Esophagus squamous epithelium (tissue), 5 donors: ENCODE data around the gene C11orf65. TPM values are rescaled to one million over a fixed set of nuclear protein-coding genes. Genes with fewer than 3 reads are reported as not detected.

Experiments
- DNase-seq: peaks from one replicate; lab custom pipeline; 2025; lab: John Stamatoyannopoulos, UW
- H3K27ac ChIP-seq, 4 donors: fragments of 200-600 bp; sonication (generic); one replicate each; pipeline ENCODE4 v1.5.1; 2016 to 2019; ENCODE audit warnings: mild to moderate bottlenecking in 1 of 4
- H3K27me3 ChIP-seq, 4 donors: fragments of 200-600 bp; sonication (generic); 1 replicate in 3 of 4; 2 replicates in 1 of 4; pipeline versions ENCODE4 v1.5.1 to v1.6.0; 2017 to 2021; ENCODE audit warnings: antibody characterized with exemption in 1 of 4
- H3K36me3 ChIP-seq, 3 donors: fragments of 200-600 bp; sonication (generic); one replicate each; pipeline ENCODE4 v1.5.1; 2016 to 2019
- H3K4me1 ChIP-seq, 3 donors: fragments of 200-600 bp; sonication (generic); one replicate each; pipeline ENCODE4 v1.5.1; 2017 to 2019
- H3K4me3 ChIP-seq, 4 donors: fragments of 200-600 bp; sonication (generic); 1 replicate in 3 of 4; 2 replicates in 1 of 4; pipeline ENCODE4 v1.5.1; 2016 to 2019; ENCODE audit warnings: mild to moderate bottlenecking in 2 of 4, moderate library complexity in 1 of 4
- H3K9me3 ChIP-seq, 3 donors: fragments of 200-600 bp; sonication (generic); one replicate each; pipeline ENCODE4 v1.5.1; 2016 to 2019
- CTCF ChIP-seq, 6 experiments: fragments of 450-650 bp in 4 of 6; fragments of 200-600 bp in 2 of 6; sonication (generic) in 2 of 6; IDR thresholded peaks; one replicate each; pipeline ENCODE4 v1.5.1; 2016 to 2019; ENCODE audit warnings: antibody characterized with exemption in 6 of 6, mild to moderate bottlenecking in 4 of 6, moderate library complexity in 4 of 6
- POLR2A ChIP-seq, 4 donors: fragments of 450-650 bp; IDR thresholded peaks; one replicate each; pipeline ENCODE4 v1.6.1; 2017; ENCODE audit warnings: antibody characterized with exemption in 4 of 4, mild to moderate bottlenecking in 4 of 4, moderate library complexity in 3 of 4
- WGBS, 2 donors: methylation state at CpG; one replicate each; pipeline ENCODE4 v1.1.5; 2018; 5-methylcytosine and 5-hydroxymethylcytosine counted together
- intact Hi-C: fragments of 100-400 bp; cut with DNase I; formaldehyde crosslinking; loops from one replicate; pipeline ENCODE4 v1.15.0; 2022
- total RNA-seq, 4 donors: library from RNA; depleted of rRNA; stranded (reverse); fragments of >200 nt; gene quantifications; one replicate each; pipeline ENCODE4 v1.1.0, GENCODE V29; 2016
- donor health status: DM: yes; HTN: yes; CAD: no.

C11orf65 gene
- total RNA-seq, 4 donors from 2014 or later: 0.09 to 2.7 (median 0.95) TPM; not detected in 1

DNA sequence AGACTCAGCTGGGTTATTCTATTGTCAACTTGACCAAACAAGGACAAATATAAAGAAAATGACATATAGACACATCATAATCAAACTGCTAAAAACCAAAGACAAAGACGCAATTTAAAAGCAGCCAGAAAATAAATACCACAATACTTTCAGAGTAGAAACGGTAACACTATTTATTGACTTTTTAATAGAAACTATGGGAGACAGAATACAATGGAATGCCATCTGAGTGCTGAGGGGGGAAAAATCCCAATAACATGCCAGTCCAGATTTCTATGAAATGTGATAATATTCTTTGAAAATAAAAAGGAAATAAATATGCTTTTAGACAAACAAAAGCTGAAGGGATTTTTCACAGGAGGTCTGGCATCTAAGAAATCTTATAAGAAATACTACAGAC lies 30.7 kb downstream of the C11orf65 start:
- no peaks in the 10 kb centered on the region for H3K4me1 ChIP-seq
- H3K36me3 ChIP-seq: no peaks in the 10 kb centered on the region
- H3K27ac ChIP-seq: no peak overlapping the region
- no peak for DNase-seq
- TF ChIP-seq POLR2A (IDR thresholded peaks at IDR 0.05) (no peak), CTCF (IDR thresholded peaks at IDR 0.05) (no peak)
- H3K27me3 ChIP-seq: no peaks in the 10 kb centered on the region
- 88 to 94% methylated on average over 2 of the region's 2 CpGs for WGBS, 2 donors
- no peak overlapping the region for H3K4me3 ChIP-seq
- intact Hi-C loops: no loop called here
- peaks cover 0 to 7% (median 0%) of the 10 kb centered on the region in 3 donors for H3K9me3 ChIP-seq

GRCh38 chr11:108435066-108435465 lies 32.3 kb downstream of the C11orf65 start:
- DNase-seq: no peak
- no peaks in the 10 kb centered on the region for H3K36me3 ChIP-seq
- WGBS, 2 donors: 67 to 72% methylated on average over 1 of the region's 1 CpG
- TF ChIP-seq POLR2A (IDR thresholded peaks at IDR 0.05): no peak
- TF ChIP-seq CTCF (IDR thresholded peaks at IDR 0.05): no peak
- no peak overlapping the region for H3K27ac ChIP-seq
- no peaks in the 10 kb centered on the region for H3K27me3 ChIP-seq
- H3K4me1 ChIP-seq: no peaks in the 10 kb centered on the region
- H3K4me3 ChIP-seq: no peak overlapping the region
- H3K9me3 ChIP-seq: no peaks in the 10 kb centered on the region
- intact Hi-C loops: no loop called here

DNA sequence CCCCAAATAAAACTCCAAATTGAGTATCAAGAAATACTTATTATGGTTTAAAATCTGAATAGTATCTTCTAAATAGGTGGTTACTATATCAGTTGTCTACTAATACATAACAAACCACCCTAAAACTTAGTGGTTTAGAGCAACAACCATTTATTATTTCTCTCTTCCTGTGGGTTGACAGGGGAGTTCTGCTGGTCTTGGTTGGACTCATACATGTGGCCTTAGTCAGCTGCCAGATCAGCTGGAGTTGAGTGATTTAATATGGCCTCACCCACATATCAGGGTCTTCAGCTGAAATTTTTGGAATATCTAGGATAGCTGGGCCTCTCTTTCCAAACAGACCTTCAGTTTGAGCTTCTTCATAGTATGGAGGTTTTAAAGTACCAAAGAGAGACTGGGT lies 34.5 kb downstream of the C11orf65 start:
- H3K36me3 ChIP-seq: no peaks in the 10 kb centered on the region
- no peaks in the 10 kb centered on the region for H3K4me1 ChIP-seq
- no peaks in the 10 kb centered on the region for H3K27me3 ChIP-seq
- no peak for TF ChIP-seq POLR2A (IDR thresholded peaks at IDR 0.05)
- no peak for TF ChIP-seq CTCF (IDR thresholded peaks at IDR 0.05)
- DNase-seq: no peak
- intact Hi-C loops: no loop called here
- no peak overlapping the region for H3K27ac ChIP-seq
- H3K4me3 ChIP-seq: no peak overlapping the region
- H3K9me3 ChIP-seq: no peaks in the 10 kb centered on the region

GRCh38 chr11:108431997-108432396 lies 35.3 kb downstream of the C11orf65 start:
- H3K9me3 ChIP-seq: no peaks in the 10 kb centered on the region
- H3K27ac ChIP-seq: no peak overlapping the region
- no peaks in the 10 kb centered on the region for H3K4me1 ChIP-seq
- intact Hi-C loops: no loop called here
- TF ChIP-seq POLR2A (IDR thresholded peaks at IDR 0.05): no peak
- no peak for TF ChIP-seq CTCF (IDR thresholded peaks at IDR 0.05)
- 84 to 94% methylated on average over 1 of the region's 1 CpG for WGBS, 2 donors
- H3K27me3 ChIP-seq: no peaks in the 10 kb centered on the region
- no peak for DNase-seq
- H3K36me3 ChIP-seq: no peaks in the 10 kb centered on the region
- H3K4me3 ChIP-seq: no peak overlapping the region

DNA sequence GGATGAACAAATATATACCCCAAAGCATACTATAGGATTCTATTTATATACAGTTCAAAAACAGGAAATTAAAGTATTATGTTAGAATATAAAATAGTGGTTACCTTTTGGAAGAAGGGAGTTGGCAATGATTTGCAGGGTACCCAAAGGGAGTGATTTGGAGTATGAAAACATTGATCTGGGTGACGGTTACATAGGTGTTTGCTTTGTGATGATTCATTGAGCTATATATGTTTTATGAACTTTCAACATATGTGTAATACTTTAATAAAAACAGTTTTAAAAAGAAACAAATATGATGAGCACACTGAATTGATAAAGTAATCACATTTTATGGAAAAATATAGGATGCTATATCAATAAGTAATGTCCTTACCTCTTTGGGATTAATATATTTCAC lies 36.0 kb downstream of the C11orf65 start:
- Histone ChIP-seq H3K4me1 (no peaks in the 10 kb centered on the region), H3K27ac (no peak overlapping the region), H3K36me3 (no peaks in the 10 kb centered on the region), H3K27me3 (no peaks in the 10 kb centered on the region), H3K4me3 (no peak overlapping the region), H3K9me3 (no peaks in the 10 kb centered on the region)
- TF ChIP-seq POLR2A (IDR thresholded peaks at IDR 0.05) (no peak), CTCF (IDR thresholded peaks at IDR 0.05) (no peak)
- intact Hi-C loops: no loop called here
- 60 to 71% methylated on average over 1 of the region's 1 CpG for WGBS, 2 donors
- DNase-seq: no peak
